ENCODE results near the gene ZNF230.

Gene ZNF230

GRCh38 chr19:44005973-44006372 lies 3.2 kb downstream of the ZNF230 start:
- no peak for DNase-seq (ENCODE audit: low read depth)
- no peak overlapping the region for H3K4me3 ChIP-seq (ENCODE audit: control insufficient read depth, low read depth, low read length)
- TF ChIP-seq CTCF (IDR thresholded peaks at IDR 0.05; ENCODE audit: control insufficient read depth, insufficient read depth, low read depth, low read length, missing control alignments), result no peak

GRCh38 chr19:44007473-44007872 lies 4.7 kb downstream of the ZNF230 start:
- no peak for DNase-seq (ENCODE audit: low read depth)
- H3K4me3 ChIP-seq (ENCODE audit: control insufficient read depth, low read depth, low read length), result no peak overlapping the region
- no peak for TF ChIP-seq CTCF (IDR thresholded peaks at IDR 0.05; ENCODE audit: control insufficient read depth, insufficient read depth, low read depth, low read length, missing control alignments)

GRCh38 chr19:44010468-44010867 lies 7.7 kb downstream of the ZNF230 start:
- no peak for DNase-seq (ENCODE audit: low read depth)
- no peak overlapping the region for H3K4me3 ChIP-seq (ENCODE audit: control insufficient read depth, low read depth, low read length)
- no peak for TF ChIP-seq CTCF (IDR thresholded peaks at IDR 0.05; ENCODE audit: control insufficient read depth, insufficient read depth, low read depth, low read length, missing control alignments)

- no peak overlapping the region for H3K4me3 ChIP-seq (ENCODE audit: control insufficient read depth, low read depth, low read length)
- no peak for TF ChIP-seq CTCF (IDR thresholded peaks at IDR 0.05; ENCODE audit: control insufficient read depth, insufficient read depth, low read depth, low read length, missing control alignments)
- DNase-seq (ENCODE audit: low read depth), result no peak
Measured at GRCh38 chr19:44019498-44019897, 16.7 kb downstream of the ZNF230 start.

GRCh38 chr19:44021221-44021620 lies 18.5 kb downstream of the ZNF230 start:
- TF ChIP-seq CTCF (IDR thresholded peaks at IDR 0.05; ENCODE audit: control insufficient read depth, insufficient read depth, low read depth, low read length, missing control alignments), result no peak
- no peak for DNase-seq (ENCODE audit: low read depth)
- H3K4me3 ChIP-seq (ENCODE audit: control insufficient read depth, low read depth, low read length), result no peak overlapping the region

GRCh38 chr19:44024900-44025216 lies 22.1 kb downstream of the ZNF230 start:
- peak overlapping the region; percentile 95 for H3K4me3 ChIP-seq (ENCODE audit: control insufficient read depth, low read depth, low read length)
- DNase-seq (ENCODE audit: low read depth), result no peak
- no peak for TF ChIP-seq CTCF (IDR thresholded peaks at IDR 0.05; ENCODE audit: control insufficient read depth, insufficient read depth, low read depth, low read length, missing control alignments)

Data from AG09309 (cell line).